HPDE6-E6E7 (cell line): ENCODE measurements around the gene CLMN.
"Not testable (repeated sequence)": the region's sequence is repeated elsewhere in the genome, so short reads cannot be mapped to it uniquely, and the experiment has no call there.

ENCODE experiments used
- DNase-seq: peaks from one replicate; pipeline ENCODE4 v3.0.0; 2011; ENCODE audit warnings: missing footprints; ENCODE audit errors: extremely low spot score

Gene CLMN

DNA sequence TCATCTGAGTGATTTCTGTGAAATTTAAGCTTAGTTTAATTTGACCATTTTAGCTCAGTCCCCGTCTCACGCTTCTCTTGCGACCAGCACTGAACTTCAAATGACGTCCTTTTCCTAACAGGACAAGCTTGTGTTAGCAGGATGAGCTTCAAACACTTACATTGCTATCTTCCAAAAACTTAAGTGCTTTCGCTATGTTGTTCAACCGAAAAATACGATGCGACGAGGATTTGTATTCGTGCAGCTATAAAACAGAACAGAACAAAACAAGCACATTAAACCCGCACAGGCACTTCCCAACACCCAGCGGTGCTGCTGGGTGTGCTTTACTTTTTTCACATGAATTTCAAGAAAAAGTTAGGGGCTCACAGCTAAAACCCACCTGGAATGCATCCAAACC is 98.2 kb downstream of the CLMN start:
- no peak for DNase-seq

GRCh38 chr14:95220663-95221231 is 99.0 kb downstream of the CLMN start:
- no peak for DNase-seq

DNA sequence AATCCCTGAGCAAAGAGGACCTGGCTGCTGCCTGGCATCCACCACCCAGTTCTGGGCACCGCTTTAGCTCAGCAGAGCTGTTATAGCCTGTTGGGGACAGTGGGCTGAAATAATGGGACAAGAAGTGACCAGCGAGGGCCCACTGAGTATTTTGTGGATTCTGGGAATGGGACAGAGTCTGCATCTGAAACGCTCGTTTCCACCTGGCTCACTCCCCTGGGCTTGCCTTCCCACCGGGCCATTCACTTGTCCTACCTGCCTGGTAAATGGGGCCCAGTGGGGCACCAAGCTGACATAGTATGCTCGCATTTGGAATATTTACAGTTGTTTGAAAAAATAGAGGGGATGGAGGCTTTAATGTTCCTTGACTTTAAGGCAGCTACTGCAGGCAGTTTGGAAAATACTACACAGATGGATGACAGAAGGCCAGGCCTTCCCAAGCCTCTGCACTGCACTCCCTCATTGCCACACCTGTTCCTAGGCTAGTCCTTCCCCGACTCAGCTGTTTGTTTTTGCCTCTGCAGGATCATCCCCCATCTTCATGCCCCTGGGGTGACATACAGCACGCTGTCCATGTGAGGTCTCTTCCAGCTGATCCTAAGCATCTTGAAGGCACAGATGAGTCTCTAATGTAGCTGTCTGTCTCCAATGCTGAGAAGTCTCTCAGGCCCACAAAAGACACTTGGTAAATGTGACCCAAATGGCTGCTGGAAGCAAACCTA is 101.1 kb downstream of the CLMN start:
- DNase-seq, result no peak

DNA sequence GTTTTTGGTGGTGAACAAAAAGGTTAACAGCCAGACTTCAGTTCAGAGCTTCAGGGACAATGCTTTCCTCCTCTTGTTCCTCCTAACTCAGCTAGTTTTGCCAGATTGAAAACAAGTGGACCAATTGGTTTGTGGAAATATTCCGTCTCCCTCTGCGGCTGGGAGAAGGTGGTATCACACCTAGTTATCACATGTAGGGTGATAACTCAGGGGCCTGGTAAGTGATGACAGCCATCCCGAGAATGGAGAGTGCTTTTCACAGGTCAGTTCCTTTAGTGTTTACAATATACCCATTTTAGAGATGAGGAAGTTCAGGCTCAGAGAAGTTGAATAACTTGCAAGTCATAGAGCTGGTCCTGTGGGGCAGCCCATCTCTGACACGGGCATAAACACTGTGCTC is 101.7 kb downstream of the CLMN start:
- no peak for DNase-seq

DNA sequence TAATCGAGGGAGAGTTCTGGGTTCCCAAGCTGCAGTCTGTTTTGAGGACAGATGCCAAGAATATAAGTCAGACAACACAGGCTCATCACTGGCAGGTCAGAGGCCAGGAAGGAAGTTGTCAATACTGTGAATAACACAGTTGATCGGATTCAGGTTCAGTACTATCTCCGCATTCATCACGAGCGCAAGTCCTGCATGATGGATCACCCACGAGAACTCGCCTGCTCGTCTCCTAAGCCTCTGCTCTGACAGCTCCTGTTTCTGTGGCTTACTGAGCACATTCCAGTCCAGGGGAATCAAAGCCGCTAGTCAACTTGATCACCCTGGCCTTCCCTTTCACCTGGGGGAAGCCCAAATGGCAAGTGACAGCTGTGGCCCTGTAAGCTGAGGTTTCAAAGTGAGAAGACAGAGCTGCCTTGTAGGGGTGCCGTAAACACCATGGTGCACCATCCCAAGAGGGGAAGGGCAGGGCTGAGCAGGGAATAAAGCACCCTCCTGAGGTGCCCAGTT is 102.3 kb downstream of the CLMN start:
- DNase-seq, result no peak

GRCh38 chr14:95216008-95216407 is 103.7 kb downstream of the CLMN start:
- no peak for DNase-seq

- no peak for DNase-seq
Measured at GRCh38 chr14:95215094-95215725, 104.5 kb downstream of the CLMN start.

DNA sequence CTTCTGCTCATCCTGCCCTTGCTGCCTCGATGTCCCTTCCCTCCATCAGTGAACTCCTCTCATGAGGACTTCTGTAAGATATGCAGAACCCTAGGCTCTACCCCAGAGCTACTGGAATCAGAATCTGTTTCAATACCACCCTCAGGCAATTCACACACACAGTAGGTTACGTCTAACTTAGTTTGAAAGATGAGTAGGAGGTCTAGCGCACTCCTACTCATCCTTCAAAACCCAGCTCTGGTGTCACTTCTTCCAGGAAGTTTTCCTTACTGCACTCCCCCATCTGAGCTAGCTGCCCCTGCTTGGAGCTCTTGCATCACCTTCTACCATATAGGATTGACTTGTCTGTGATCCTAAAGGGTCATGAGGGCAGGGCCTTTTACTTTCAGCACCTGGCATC is 105.9 kb downstream of the CLMN start:
- no peak for DNase-seq

DNA sequence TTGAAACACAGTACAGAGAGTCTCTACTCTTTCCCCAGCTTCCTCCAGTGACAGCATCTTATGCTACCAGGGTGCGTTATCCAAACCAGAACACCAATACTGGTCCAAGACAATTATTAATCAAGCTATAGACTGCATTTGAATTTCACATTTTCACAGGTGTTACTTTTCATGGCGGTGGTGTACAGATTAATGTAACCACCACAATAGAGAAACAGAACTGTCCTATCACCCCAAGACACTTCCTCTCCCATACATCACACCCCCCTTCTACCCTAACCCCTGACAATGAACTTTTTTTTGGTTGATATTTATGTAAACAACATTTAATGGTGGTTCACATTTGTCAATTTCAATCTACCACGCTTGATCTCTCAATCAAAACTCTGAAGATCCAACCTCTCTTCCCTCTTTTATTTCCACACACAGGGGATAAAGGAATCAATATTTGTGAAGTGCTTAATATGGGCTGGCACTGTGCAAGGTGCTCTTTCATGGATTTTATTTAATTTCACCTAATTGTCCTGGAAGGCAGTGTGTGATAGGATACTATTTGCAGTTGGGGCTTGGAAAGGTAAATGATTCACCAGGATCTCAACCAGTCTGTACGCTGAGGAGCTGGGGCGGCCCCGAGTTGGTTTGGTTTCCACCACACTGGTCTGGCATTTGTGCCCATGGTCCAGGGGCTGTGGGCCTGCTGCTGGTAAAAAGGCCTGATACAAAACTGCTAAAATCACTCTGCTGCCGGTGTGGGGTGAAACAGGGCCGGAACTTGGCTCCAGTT is 107.8 kb downstream of the CLMN start:
- DNase-seq, result no peak

DNA sequence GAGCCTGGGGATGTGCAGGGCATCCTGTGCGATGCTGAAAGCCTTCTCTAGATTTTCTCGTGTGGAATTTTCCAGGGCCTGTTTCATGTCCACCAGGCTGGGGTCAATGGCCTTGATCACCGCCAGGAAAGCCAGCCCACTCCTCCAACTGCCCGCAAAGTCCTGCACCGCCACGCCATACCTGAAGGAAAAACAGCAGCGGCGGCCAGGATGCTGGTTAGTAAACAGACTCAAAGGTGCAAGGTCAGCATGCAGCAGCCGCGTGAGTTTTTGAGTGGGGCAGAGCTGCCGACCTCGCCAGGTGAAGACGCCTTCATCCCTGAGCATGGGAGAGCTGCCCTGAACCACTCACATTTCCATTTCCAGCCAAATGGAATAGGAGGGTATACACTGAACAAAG is 109.0 kb downstream of the CLMN start:
- no peak for DNase-seq

GRCh38 chr14:95208598-95208997 is 111.1 kb downstream of the CLMN start:
- DNase-seq, result no peak

DNA sequence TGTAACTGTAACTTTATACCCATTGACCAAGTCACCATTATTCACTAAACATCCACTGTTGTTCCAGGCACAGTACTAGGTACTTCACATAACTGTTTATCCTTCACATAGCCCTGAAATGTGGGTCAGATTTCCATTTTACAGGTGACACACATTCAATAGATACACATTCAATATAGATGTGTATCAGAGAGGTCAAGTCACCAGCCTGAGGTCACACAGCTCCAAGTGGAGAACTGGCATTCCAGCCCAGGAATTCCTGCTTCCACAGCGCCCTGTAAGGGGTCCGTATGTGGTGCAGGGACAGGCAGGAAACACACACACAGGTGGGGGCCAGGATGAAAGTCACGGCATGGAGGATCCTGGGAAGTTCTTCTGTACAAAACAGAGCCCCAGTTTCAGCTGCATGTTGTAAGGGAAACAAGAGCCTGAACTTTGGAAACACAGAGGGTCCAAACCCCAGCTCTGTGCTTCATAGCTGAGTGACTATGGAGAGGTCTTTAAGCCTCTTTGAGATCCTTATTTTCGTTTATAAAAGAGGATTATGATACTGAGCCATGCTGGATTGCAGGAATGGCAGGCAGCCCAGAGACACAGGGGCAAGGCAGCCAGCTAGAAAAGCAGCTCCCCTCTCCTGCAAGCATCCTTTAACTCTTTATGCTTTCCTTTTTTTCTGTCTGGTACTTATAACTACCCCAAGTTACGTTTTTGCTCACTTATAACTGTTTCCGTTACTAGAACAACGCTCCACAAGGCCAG is 112.1 kb downstream of the CLMN start:
- DNase-seq, result no peak

DNA sequence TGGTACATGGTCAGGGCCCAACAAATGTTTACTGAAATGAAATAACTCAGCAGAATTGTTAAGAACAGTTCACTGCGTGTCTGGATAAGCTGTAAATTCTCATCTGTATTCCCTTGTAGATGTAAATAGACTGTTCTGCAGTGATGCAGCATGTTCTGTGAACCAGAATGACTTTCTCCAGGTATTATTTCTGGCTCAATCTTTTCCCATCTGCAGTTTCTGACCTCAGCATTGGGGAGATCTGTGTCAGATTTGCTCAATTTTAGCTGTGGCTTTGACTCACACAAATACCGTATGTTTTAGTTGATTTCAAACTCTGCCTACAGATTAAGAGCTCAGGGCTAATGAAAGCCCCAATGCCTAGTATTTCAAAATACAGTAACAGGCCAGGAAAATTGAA is 113.2 kb downstream of the CLMN start:
- no peak for DNase-seq

GRCh38 chr14:95204705-95205104 is 115.0 kb downstream of the CLMN start:
- DNase-seq, result no peak

DNA sequence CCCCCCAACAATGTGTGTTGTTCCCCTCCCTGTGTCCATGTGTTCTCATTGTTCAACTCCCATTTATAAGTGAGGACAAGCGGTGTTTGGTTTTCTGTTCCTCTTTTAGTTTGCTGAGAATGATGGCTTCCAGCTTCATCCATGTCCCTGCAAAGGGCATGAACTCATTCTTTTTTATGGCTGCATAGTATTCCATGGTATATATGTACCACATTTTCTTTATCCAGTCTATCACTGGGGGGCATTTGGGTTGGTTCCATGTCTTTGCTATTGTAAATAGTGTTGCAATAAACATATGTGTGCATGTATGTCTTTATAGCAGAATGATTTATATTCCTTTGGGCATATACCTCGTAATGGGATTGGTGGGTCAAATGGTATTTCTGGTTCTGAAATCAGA is 118.0 kb downstream of the CLMN start:
- DNase-seq, result not testable (repeated sequence)

DNA sequence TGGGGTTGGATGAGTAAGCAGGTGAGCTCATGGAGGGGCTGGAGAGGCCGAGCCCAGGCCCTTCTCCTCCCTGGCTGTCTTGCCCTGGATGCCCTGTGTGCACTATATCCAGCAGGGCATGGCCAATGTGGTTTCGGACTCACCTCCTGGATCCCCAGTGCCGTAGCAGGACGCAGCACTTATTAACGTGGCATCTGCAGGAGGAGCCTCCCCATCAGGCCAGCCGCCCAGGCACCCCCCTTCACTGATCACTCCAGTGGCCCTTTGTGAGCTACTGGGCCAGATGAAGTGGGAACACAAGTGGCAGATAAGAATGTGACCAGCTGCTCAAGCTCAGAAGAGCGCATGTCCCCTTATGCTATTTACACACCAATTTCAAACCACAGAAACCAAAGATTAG is 119.3 kb downstream of the CLMN start:
- DNase-seq, result no peak

DNA sequence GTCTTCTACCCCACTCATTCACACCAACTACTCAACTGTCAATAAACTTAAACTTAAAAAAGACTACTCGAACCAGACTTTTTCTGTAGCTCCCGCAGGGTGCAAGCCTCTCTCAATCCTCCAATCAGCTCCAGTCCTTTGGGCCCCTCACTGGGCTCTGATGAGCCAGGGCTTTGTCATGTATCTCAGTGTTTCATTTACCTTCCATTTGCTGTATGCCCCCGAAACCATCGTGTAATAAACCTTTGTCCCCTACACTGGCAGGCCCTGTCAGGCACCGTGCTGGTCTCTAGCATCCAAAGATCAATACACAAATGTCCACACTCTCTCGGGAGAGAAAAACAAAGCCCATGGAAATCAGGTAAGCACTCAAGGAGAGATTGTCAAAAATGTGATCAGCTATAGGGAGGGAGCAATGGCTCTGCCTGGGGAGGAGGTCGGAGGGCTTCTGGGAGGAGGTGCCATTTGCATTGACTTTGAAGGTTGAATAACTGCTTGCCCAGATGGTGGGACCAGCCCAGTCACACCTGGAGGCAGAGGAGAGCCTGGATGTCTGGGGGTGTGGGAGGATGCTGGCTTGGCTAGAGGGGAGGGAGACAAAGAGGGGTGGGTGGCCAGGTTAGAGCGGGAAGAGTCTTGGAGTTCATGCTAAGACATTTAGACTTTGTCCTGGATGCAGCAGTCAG is 120.3 kb downstream of the CLMN start:
- DNase-seq, result no peak

DNA sequence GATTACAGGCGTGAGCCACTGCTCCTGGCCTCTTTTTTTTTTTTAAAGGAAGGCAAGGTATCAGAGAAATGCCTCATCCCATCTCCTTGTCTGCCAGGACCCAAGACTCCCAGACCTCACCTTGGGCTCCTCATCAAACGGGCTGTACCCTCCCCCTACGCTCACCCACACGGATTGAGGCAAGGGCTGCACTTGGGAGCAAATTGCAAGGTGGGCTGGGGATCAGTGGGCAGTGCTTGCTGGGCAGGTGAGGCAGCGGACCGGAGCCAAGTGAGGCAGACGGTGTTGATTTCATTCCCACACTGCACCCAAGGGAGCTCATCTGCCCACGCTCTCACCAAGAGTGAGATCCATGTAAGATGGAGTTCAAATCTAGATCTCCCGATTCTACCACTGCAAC is 121.4 kb downstream of the CLMN start:
- no peak for DNase-seq

GRCh38 chr14:95197551-95197950 is 122.2 kb downstream of the CLMN start:
- DNase-seq, result peak; percentile 48

- no peak for DNase-seq
Measured at GRCh38 chr14:95196826-95197545, 122.7 kb downstream of the CLMN start.
